Uterus (tissue), 2 donors: Measurements from ENCODE around the gene KYNU.

Experiments used
- CTCF ChIP-seq, 4 experiments: fragments of 200-600 bp in 2 of 4; fragments of 450-650 bp in 2 of 4; sonication (generic) in 2 of 4; IDR thresholded peaks; one replicate each; pipeline ENCODE4 v1.5.1; 2016 to 2019; ENCODE audit warnings: antibody characterized with exemption in 4 of 4, mild to moderate bottlenecking in 2 of 4, moderate library complexity in 1 of 4
- POLR2A ChIP-seq, 2 donors: fragments of 450-650 bp; IDR thresholded peaks; one replicate each; pipeline ENCODE4 v1.6.1; 2016; ENCODE audit warnings: antibody characterized with exemption in 2 of 2, mild to moderate bottlenecking in 1 of 2, moderate library complexity in 1 of 2

- TF ChIP-seq CTCF (IDR thresholded peaks at IDR 0.05) (no peak), POLR2A (IDR thresholded peaks at IDR 0.05) (no peak)
Measured at GRCh38 chr2:142874293-142874814, 3.1 kb upstream of the KYNU start.
